ENCODE results near the gene PEAK1. TPM values are rescaled to one million over a fixed set of nuclear protein-coding genes. Genes with fewer than 3 reads are reported as not detected.

Gene PEAK1
- total and polyA plus RNA-seq, 2 experiments from 2014 or later, result 7.8 to 34.1 TPM

DNA sequence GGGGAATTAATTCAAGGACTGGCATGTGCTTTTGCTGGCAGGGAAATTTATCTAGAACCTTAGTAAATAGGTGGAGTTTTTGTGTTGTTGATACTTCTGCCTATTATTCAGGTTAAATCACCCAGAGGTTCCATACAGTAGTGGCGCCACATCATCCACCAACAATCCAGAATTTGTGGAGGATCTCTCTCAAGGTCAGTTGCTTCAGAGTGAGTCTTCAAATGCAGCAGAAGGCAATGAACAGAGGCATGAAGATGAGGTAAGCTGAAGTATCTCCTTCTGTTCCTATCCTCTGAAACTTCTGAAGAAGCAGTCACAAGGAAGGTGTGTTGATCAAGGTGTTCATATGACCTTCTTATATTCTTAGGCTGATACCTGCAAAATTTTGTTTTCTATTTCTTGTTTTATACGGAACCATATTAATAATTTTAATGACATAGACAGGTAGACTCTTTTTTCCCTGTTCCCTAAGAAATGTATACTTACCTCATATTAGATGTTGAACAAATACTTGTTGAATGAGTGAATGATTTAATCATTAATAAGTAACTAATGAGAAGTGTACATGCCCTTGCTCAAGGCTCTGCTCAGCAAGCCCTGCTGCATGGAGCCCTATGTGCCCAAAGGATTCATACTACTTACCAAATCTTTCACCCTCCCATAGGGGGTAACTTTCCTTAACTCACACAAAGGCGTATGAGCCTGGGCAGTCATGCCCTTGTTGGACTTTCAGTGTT lies 44.4 kb upstream of the PEAK1 start:
- Histone ChIP-seq H3K79me2 (replicated peaks; ENCODE audit: insufficient read depth) (no peaks in the 10 kb centered on the region), H3K4me2 (no peak overlapping the region), H3K4me3 (no peak overlapping the region), H3K27me3 (ENCODE audit: insufficient read depth) (no peaks in the 10 kb centered on the region), H3K36me3 (ENCODE audit: insufficient read depth) (peaks cover under 1% of the 10 kb centered on the region; the same call in 1 of the 2 replicates), H3F3A (replicated peaks; ENCODE audit: low read depth) (0 out of 2 replicates have a peak, but pooled peaks cover 5% of the 10 kb centered on the region), H3K27ac (ENCODE audit: low read depth) (no peak overlapping the region), H4K20me1 (replicated peaks; ENCODE audit: insufficient read depth) (peaks cover 1% of the 10 kb centered on the region; the same call in 1 of the 2 replicates), H2AFZ (no peak overlapping the region), H3K9me2 (ENCODE audit: insufficient read depth) (no peaks in the 10 kb centered on the region), H3K4me1 (ENCODE audit: insufficient read depth) (peaks cover 26% of the 10 kb centered on the region)
- H3K4me3 Mint-ChIP-seq, result no peak overlapping the region
- H3K4me1 Mint-ChIP-seq, result peaks cover 21% of the 10 kb centered on the region
- DNase-seq (ENCODE audit: low spot score) (no peak), ATAC-seq (no peak)
- H3K27me3 Mint-ChIP-seq (ENCODE audit: insufficient read depth, low read depth, poor library complexity), result no peaks in the 10 kb centered on the region
- H3K36me3 Mint-ChIP-seq (ENCODE audit: low read depth), result peaks cover 21% of the 10 kb centered on the region
- no peak overlapping the region for H3K27ac Mint-ChIP-seq
- H3K9me3 Mint-ChIP-seq, result no peaks in the 10 kb centered on the region
- TF ChIP-seq POLR2AphosphoS5 (IDR thresholded peaks at IDR 0.05; ENCODE audit: low read depth) (no peak), ZNF114 (CRISPR knock-in tag; IDR thresholded peaks at IDR 0.05) (no peak), EZH2 (IDR thresholded peaks at IDR 0.05; ENCODE audit: low read depth, unreplicated experiment) (no peak), ZNF331 (CRISPR knock-in tag; IDR thresholded peaks at IDR 0.05; ENCODE audit: low read depth) (no peak), JUNB (IDR thresholded peaks at IDR 0.05; ENCODE audit: unreplicated experiment) (no peak), CREB1 (CRISPR knock-in tag; IDR thresholded peaks at IDR 0.05; ENCODE audit: low read depth) (no peak), NANOG (IDR thresholded peaks at IDR 0.05; ENCODE audit: borderline replicate concordance) (no peak), STAT1 (IDR thresholded peaks at IDR 0.05; ENCODE audit: unreplicated experiment) (no peak), EZH2phosphoT487 (IDR thresholded peaks at IDR 0.05; ENCODE audit: unreplicated experiment) (no peak), CTCF (conservative IDR thresholded peaks at IDR 0.05; ENCODE audit: low read depth in 2 of 2) (no peak)
- TF ChIP-seq, protein P1, sequence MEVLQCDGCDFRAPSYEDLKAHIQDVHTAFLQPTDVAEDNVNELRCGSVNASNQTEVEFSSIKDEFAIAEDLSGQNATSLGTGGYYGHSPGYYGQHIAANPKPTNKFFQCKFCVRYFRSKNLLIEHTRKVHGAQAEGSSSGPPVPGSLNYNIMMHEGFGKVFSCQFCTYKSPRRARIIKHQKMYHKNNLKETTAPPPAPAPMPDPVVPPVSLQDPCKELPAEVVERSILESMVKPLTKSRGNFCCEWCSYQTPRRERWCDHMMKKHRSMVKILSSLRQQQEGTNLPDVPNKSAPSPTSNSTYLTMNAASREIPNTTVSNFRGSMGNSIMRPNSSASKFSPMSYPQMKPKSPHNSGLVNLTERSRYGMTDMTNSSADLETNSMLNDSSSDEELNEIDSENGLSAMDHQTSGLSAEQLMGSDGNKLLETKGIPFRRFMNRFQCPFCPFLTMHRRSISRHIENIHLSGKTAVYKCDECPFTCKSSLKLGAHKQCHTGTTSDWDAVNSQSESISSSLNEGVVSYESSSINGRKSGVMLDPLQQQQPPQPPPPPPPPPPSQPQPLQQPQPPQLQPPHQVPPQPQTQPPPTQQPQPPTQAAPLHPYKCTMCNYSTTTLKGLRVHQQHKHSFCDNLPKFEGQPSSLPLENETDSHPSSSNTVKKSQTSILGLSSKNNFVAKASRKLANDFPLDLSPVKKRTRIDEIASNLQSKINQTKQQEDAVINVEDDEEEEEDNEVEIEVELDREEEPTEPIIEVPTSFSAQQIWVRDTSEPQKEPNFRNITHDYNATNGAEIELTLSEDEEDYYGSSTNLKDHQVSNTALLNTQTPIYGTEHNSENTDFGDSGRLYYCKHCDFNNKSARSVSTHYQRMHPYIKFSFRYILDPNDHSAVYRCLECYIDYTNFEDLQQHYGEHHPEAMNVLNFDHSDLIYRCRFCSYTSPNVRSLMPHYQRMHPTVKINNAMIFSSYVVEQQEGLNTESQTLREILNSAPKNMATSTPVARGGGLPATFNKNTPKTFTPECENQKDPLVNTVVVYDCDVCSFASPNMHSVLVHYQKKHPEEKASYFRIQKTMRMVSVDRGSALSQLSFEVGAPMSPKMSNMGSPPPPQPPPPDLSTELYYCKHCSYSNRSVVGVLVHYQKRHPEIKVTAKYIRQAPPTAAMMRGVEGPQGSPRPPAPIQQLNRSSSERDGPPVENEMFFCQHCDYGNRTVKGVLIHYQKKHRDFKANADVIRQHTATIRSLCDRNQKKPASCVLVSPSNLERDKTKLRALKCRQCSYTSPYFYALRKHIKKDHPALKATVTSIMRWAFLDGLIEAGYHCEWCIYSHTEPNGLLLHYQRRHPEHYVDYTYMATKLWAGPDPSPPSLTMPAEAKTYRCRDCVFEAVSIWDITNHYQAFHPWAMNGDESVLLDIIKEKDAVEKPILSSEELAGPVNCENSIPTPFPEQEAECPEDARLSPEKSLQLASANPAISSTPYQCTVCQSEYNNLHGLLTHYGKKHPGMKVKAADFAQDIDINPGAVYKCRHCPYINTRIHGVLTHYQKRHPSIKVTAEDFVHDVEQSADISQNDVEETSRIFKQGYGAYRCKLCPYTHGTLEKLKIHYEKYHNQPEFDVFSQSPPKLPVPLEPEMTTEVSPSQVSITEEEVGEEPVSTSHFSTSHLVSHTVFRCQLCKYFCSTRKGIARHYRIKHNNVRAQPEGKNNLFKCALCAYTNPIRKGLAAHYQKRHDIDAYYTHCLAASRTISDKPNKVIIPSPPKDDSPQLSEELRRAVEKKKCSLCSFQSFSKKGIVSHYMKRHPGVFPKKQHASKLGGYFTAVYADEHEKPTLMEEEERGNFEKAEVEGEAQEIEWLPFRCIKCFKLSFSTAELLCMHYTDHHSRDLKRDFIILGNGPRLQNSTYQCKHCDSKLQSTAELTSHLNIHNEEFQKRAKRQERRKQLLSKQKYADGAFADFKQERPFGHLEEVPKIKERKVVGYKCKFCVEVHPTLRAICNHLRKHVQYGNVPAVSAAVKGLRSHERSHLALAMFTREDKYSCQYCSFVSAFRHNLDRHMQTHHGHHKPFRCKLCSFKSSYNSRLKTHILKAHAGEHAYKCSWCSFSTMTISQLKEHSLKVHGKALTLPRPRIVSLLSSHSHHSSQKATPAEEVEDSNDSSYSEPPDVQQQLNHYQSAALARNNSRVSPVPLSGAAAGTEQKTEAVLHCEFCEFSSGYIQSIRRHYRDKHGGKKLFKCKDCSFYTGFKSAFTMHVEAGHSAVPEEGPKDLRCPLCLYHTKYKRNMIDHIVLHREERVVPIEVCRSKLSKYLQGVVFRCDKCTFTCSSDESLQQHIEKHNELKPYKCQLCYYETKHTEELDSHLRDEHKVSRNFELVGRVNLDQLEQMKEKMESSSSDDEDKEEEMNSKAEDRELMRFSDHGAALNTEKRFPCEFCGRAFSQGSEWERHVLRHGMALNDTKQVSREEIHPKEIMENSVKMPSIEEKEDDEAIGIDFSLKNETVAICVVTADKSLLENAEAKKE (CRISPR knock-in tag; IDR thresholded peaks at IDR 0.05), result no peak
- TF ChIP-seq, protein P2, sequence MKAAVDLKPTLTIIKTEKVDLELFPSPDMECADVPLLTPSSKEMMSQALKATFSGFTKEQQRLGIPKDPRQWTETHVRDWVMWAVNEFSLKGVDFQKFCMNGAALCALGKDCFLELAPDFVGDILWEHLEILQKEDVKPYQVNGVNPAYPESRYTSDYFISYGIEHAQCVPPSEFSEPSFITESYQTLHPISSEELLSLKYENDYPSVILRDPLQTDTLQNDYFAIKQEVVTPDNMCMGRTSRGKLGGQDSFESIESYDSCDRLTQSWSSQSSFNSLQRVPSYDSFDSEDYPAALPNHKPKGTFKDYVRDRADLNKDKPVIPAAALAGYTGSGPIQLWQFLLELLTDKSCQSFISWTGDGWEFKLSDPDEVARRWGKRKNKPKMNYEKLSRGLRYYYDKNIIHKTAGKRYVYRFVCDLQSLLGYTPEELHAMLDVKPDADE (IDR thresholded peaks at IDR 0.05), result no peak
- TF ChIP-seq, protein P3, sequence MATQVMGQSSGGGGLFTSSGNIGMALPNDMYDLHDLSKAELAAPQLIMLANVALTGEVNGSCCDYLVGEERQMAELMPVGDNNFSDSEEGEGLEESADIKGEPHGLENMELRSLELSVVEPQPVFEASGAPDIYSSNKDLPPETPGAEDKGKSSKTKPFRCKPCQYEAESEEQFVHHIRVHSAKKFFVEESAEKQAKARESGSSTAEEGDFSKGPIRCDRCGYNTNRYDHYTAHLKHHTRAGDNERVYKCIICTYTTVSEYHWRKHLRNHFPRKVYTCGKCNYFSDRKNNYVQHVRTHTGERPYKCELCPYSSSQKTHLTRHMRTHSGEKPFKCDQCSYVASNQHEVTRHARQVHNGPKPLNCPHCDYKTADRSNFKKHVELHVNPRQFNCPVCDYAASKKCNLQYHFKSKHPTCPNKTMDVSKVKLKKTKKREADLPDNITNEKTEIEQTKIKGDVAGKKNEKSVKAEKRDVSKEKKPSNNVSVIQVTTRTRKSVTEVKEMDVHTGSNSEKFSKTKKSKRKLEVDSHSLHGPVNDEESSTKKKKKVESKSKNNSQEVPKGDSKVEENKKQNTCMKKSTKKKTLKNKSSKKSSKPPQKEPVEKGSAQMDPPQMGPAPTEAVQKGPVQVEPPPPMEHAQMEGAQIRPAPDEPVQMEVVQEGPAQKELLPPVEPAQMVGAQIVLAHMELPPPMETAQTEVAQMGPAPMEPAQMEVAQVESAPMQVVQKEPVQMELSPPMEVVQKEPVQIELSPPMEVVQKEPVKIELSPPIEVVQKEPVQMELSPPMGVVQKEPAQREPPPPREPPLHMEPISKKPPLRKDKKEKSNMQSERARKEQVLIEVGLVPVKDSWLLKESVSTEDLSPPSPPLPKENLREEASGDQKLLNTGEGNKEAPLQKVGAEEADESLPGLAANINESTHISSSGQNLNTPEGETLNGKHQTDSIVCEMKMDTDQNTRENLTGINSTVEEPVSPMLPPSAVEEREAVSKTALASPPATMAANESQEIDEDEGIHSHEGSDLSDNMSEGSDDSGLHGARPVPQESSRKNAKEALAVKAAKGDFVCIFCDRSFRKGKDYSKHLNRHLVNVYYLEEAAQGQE (IDR thresholded peaks at IDR 0.05; ENCODE audit: unreplicated experiment), result no peak
